Esophagus squamous epithelium (tissue), 5 donors: Measurements from ENCODE around the gene DERL3. TPM values are rescaled to one million over a fixed set of nuclear protein-coding genes. Genes with fewer than 3 reads are reported as not detected.
"Not testable (repeated sequence)": the region's sequence is repeated elsewhere in the genome, so short reads cannot be mapped to it uniquely, and the experiment has no call there.

ENCODE experiments used
- DNase-seq: peaks from one replicate; lab custom pipeline; 2025; lab: John Stamatoyannopoulos, UW
- H3K27ac ChIP-seq, 4 donors: fragments of 200-600 bp; sonication (generic); one replicate each; pipeline ENCODE4 v1.5.1; 2016 to 2019; ENCODE audit warnings: mild to moderate bottlenecking in 1 of 4
- H3K27me3 ChIP-seq, 4 donors: fragments of 200-600 bp; sonication (generic); 1 replicate in 3 of 4; 2 replicates in 1 of 4; pipeline versions ENCODE4 v1.5.1 to v1.6.0; 2017 to 2021; ENCODE audit warnings: antibody characterized with exemption in 1 of 4
- H3K36me3 ChIP-seq, 3 donors: fragments of 200-600 bp; sonication (generic); one replicate each; pipeline ENCODE4 v1.5.1; 2016 to 2019
- H3K4me1 ChIP-seq, 3 donors: fragments of 200-600 bp; sonication (generic); one replicate each; pipeline ENCODE4 v1.5.1; 2017 to 2019
- H3K4me3 ChIP-seq, 4 donors: fragments of 200-600 bp; sonication (generic); 1 replicate in 3 of 4; 2 replicates in 1 of 4; pipeline ENCODE4 v1.5.1; 2016 to 2019; ENCODE audit warnings: mild to moderate bottlenecking in 2 of 4, moderate library complexity in 1 of 4
- H3K9me3 ChIP-seq, 3 donors: fragments of 200-600 bp; sonication (generic); one replicate each; pipeline ENCODE4 v1.5.1; 2016 to 2019
- CTCF ChIP-seq, 6 experiments: fragments of 450-650 bp in 4 of 6; fragments of 200-600 bp in 2 of 6; sonication (generic) in 2 of 6; IDR thresholded peaks; one replicate each; pipeline ENCODE4 v1.5.1; 2016 to 2019; ENCODE audit warnings: antibody characterized with exemption in 6 of 6, mild to moderate bottlenecking in 4 of 6, moderate library complexity in 4 of 6
- POLR2A ChIP-seq, 4 donors: fragments of 450-650 bp; IDR thresholded peaks; one replicate each; pipeline ENCODE4 v1.6.1; 2017; ENCODE audit warnings: antibody characterized with exemption in 4 of 4, mild to moderate bottlenecking in 4 of 4, moderate library complexity in 3 of 4
- WGBS, 2 donors: methylation state at CpG; one replicate each; pipeline ENCODE4 v1.1.5; 2018; 5-methylcytosine and 5-hydroxymethylcytosine counted together
- intact Hi-C: fragments of 100-400 bp; cut with DNase I; formaldehyde crosslinking; loops from one replicate; pipeline ENCODE4 v1.15.0; 2022
- total RNA-seq, 4 donors: library from RNA; depleted of rRNA; stranded (reverse); fragments of >200 nt; gene quantifications; one replicate each; pipeline ENCODE4 v1.1.0, GENCODE V29; 2016
- donor health status: DM: yes; HTN: yes; CAD: no.

DERL3 gene
- total RNA-seq, 4 donors from 2014 or later: 1.3 to 1.9 TPM; not detected in 2

- no peak overlapping the region for H3K4me3 ChIP-seq
- H3K36me3 ChIP-seq: no peaks in the 10 kb centered on the region
- 83 to 93% methylated on average over 1 to 2 of the region's 3 CpGs for WGBS, 2 donors
- intact Hi-C loops: no loop called here
- peak in 5 of 6 experiments; percentile 21 to 50 (median 38) for TF ChIP-seq CTCF (IDR thresholded peaks at IDR 0.05)
- no peak for TF ChIP-seq POLR2A (IDR thresholded peaks at IDR 0.05)
- H3K9me3 ChIP-seq: no peaks in the 10 kb centered on the region
- no peaks in the 10 kb centered on the region for H3K27me3 ChIP-seq
- H3K27ac ChIP-seq: no peak overlapping the region
- H3K4me1 ChIP-seq: peaks cover 7 to 18% (median 9%) of the 10 kb centered on the region in 3 donors
- DNase-seq: no peak
Observed at GRCh38 chr22:23862103-23862502, 23.3 kb upstream of the DERL3 start.

GRCh38 chr22:23860187-23860586 is 21.4 kb upstream of the DERL3 start:
- H3K27ac ChIP-seq, H3K4me3 ChIP-seq, H3K27me3 ChIP-seq, H3K9me3 ChIP-seq, DNase-seq, H3K36me3 ChIP-seq, intact Hi-C loops: not testable (repeated sequence)
- peaks cover 7 to 27% (median 16%) of the 10 kb centered on the region in 3 donors for H3K4me1 ChIP-seq
- WGBS, 2 donors: 91% methylated on average over 8 of the region's 8 CpGs

- WGBS, 2 donors: 83% methylated on average over 4 of the region's 4 CpGs; no CpG with 5 or more reads in 1 of the 2 donors
- DNase-seq: no peak
- no peaks in the 10 kb centered on the region for H3K27me3 ChIP-seq
- no peak overlapping the region for H3K27ac ChIP-seq
- intact Hi-C loops: no loop called here
- H3K36me3 ChIP-seq: no peaks in the 10 kb centered on the region
- peaks cover 7 to 27% (median 16%) of the 10 kb centered on the region in 3 donors for H3K4me1 ChIP-seq
- no peak overlapping the region for H3K4me3 ChIP-seq
- no peaks in the 10 kb centered on the region for H3K9me3 ChIP-seq
- TF ChIP-seq CTCF (IDR thresholded peaks at IDR 0.05) (no peak), POLR2A (IDR thresholded peaks at IDR 0.05) (no peak)
Observed at GRCh38 chr22:23859201-23859600, 20.4 kb upstream of the DERL3 start.

- TF ChIP-seq POLR2A (IDR thresholded peaks at IDR 0.05) (no peak), CTCF (IDR thresholded peaks at IDR 0.05) (peak in 1 of 6 experiments; percentile 16)
- H3K36me3 ChIP-seq: no peaks in the 10 kb centered on the region
- H3K4me3 ChIP-seq: peak overlapping the region; percentile 39 to 87 (median 74)
Observed at GRCh38 chr22:23858484-23858815, 19.6 kb upstream of the DERL3 start.

GRCh38 chr22:23857606-23858483 is 19.0 kb upstream of the DERL3 start, which contains the start of gene SLC2A11:
Gene SLC2A11, plus strand, starts transcription at chr22:23857875. Its CDS starts 125 bp downstream, at chr22:23858000.
- DNase-seq: peak; percentile 83
- WGBS, 2 donors: 0 to 2% methylated on average over 10 to 23 of the region's 60 CpGs
- H3K27ac ChIP-seq: peak within 1 kb of the TSS; percentile 72 to 95 (median 90)
- TF ChIP-seq CTCF (IDR thresholded peaks at IDR 0.05) (peak in 5 of 6 experiments; percentile 6 to 72 (median 47)), POLR2A (IDR thresholded peaks at IDR 0.05) (peak in 3 of 4 donors; percentile 50 to 75 (median 56))
- H3K36me3 ChIP-seq: no peaks in the 10 kb centered on the region
- peak within 1 kb of the TSS; percentile 39 to 87 (median 74) for H3K4me3 ChIP-seq
- H3K27me3 ChIP-seq: no peaks in the 10 kb centered on the region
- intact Hi-C loops: no loop called here
- H3K9me3 ChIP-seq: no peaks in the 10 kb centered on the region
- H3K4me1 ChIP-seq: peaks cover 7 to 27% (median 16%) of the 10 kb centered on the region in 3 donors

More at GRCh38 chr22:23858484-23858815, 19.6 kb upstream of the DERL3 start:
- Histone ChIP-seq H3K9me3 (no peaks in the 10 kb centered on the region), H3K27me3 (no peaks in the 10 kb centered on the region), H3K4me1 (peaks cover 7 to 27% (median 16%) of the 10 kb centered on the region in 3 donors), H3K27ac (peak overlapping the region in 3 of 4 donors; percentile 72 to 95 (median 88))
- intact Hi-C loops: no loop called here
- no peak for DNase-seq
- 52% methylated on average over 7 of the region's 7 CpGs for WGBS, 2 donors
